AML-193 (cell line): Measurements from ENCODE around the gene FAM24B.

Source experiments
- DNase-seq, 2 experiments: peaks; one replicate each; lab custom pipeline; 2025; lab: John Stamatoyannopoulos, UW

The FAM24B gene

DNA sequence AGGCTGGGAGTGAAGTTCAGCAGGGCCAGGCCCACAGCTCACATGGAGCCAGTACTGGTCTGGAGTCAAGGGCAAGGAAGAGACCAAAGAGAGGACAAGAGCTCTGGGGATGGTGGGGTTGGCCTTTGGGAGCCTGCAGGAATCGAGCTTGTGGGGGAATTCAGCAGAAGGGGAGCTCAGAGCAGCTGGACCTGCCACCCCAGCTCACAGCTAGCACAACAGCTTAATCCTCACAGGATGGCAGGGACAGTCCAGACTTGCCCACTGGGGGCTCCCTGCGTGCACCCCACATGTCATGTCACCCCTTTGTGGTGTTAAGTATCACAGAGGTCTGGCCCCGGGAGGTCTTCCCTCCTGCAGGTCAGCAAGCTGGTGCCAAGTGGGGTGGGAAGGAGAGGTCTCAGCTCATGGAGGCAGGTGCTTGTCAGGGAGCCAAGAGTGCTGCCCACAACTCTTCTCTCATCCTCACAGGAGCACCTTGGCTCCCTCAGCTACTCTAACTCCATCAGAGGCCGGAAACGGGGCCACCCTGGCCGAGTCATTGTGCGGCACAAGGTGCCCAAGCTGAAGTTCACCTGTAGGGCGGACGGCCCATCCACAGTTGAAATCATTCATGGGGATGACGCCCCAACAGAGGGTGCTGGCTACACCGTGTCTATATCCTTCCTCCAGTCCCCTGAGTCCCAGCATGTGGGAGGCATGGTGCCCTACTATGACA, 56.2 kb downstream of the FAM24B start:
- DNase-seq: no peak

GRCh38 chr10:122821808-122822207, 57.6 kb downstream of the FAM24B start:
- no peak for DNase-seq

GRCh38 chr10:122815458-122815857, 63.9 kb downstream of the FAM24B start:
- DNase-seq: no peak

GRCh38 chr10:122814493-122814892, 64.9 kb downstream of the FAM24B start:
- no peak for DNase-seq

DNA sequence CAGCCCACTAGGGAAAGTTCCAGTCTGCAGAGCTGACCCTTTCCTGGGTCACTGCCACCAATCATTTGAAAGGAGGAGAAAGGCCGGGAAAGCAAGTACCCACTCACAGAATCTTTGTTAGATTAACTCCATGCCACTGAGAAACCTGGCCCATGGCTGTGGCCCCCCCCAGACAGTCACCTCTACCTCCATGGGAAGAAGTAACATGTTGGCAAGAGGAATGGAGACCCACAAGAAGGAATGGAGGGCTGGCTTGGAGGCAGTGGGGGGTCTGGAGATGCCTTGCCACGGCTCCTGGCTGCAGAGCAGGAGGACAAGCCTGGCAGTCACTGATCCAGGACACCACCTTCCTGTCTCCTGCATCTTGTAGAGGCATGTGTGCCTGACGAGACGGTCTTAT, 66.6 kb downstream of the FAM24B start:
- no peak for DNase-seq

- DNase-seq: no peak
Measured at GRCh38 chr10:122802282-122802681, 77.1 kb downstream of the FAM24B start.
